K562 (cell line): Measurements from ENCODE around the gene KRT14. TPM values are rescaled to one million over a fixed set of nuclear protein-coding genes. Genes with fewer than 3 reads are reported as not detected.
"Not testable (repeated sequence)": the region's sequence is repeated elsewhere in the genome, so short reads cannot be mapped to it uniquely, and the experiment has no call there.

Experiments used
- ATAC-seq: fragments of 200-7000 bp; cut with Tn5 transposase; 3 replicates; pipeline ENCODE4 v1.9.1; 2020; ENCODE audit warnings: moderate library complexity
- BruUV-seq: library from RNA; stranded (reverse); fragments of 400-500 nt; replicated peaks from 2 replicates; lab custom pipeline; 2021; lab: Mats Ljungman, UMichigan
- CTCF ChIA-PET: fragments of 300-600 bp; formaldehyde crosslinking; extraction: SDS; loops from one replicate; lab custom pipeline; 2021; ENCODE audit warnings: low intra/inter-chr PET ratio; lab: Yijun Ruan, JAX
- POLR2A ChIA-PET: fragments of 300-600, 350-650 bp; sonication (Branson Sonifier 250); formaldehyde crosslinking; extraction: SDS; loops from one replicate; lab custom pipeline; 2021; ENCODE audit warnings: antibody characterized with exemption, inconsistent platforms; lab: Yijun Ruan, JAX
- DNase-seq, 4 experiments: peaks; one replicate each; pipeline versions ENCODE4 v3.0.0 to v3.0.0-alpha.2; 2011 to 2018; ENCODE audit warnings: low spot score in 3 of 4, mixed read lengths in 3 of 4; ENCODE audit errors: extremely low read depth in 1 of 4
- FAIRE-seq: peaks from 2 replicates; lab custom pipeline; 2011; peaks lifted over from hg19 to GRCh38; lab: Jason Lieb, UNC
- H2AFZ ChIP-seq: 2 replicates; pipeline ENCODE4 v1.6.0; 2011; ENCODE audit warnings: low read depth, low read length, control low read depth, inconsistent platforms
- H3K27ac ChIP-seq: fragments of 200-600 bp; 3 replicates; pipeline ENCODE4 v1.8.0; 2011; ENCODE audit warnings: low read depth, mild to moderate bottlenecking, control low read depth, inconsistent platforms, low read length, moderate library complexity, mixed read lengths; ENCODE audit errors: extremely low read depth
- H3K27me3 ChIP-seq, 2 experiments: fragments of 300-600 bp in 1 of 2; 2 replicates in 1 of 2; 3 replicates in 1 of 2; pipeline versions ENCODE4 v1.6.0 to v1.8.0; 2011; ENCODE audit warnings: inconsistent platforms in 2 of 2, low read length in 2 of 2, mild to moderate bottlenecking in 1 of 2, mixed read lengths in 1 of 2, moderate library complexity in 1 of 2; ENCODE audit not compliant: control insufficient read depth in 2 of 2, insufficient read depth in 2 of 2
- H3K36me3 ChIP-seq: fragments of 300-600 bp; 3 replicates; pipeline ENCODE4 v1.8.0; 2011; ENCODE audit warnings: mild to moderate bottlenecking, low read length, inconsistent platforms; ENCODE audit not compliant: control insufficient read depth, insufficient read depth
- H3K4me1 ChIP-seq, 2 experiments: fragments of 200-600 bp in 1 of 2; replicated peaks in 1 of 2; 2 replicates in 1 of 2; 3 replicates in 1 of 2; pipeline versions ENCODE4 v1.5.1 to v1.8.0; 2011; ENCODE audit warnings: inconsistent platforms in 2 of 2, low read length in 2 of 2, mild to moderate bottlenecking in 1 of 2, mixed read lengths in 1 of 2, moderate library complexity in 1 of 2; ENCODE audit not compliant: control insufficient read depth in 2 of 2, insufficient read depth in 2 of 2
- H3K4me2 ChIP-seq: 2 replicates; pipeline ENCODE4 v1.6.1; 2011; ENCODE audit warnings: low read length, control low read depth, inconsistent platforms, mixed read lengths; ENCODE audit not compliant: insufficient read depth
- H3K4me3 ChIP-seq: fragments of 200-600 bp; sonication (generic), shearing (Covaris generic); 2 replicates; pipeline ENCODE4 v1.5.1; 2016; ENCODE audit warnings: control low read depth, inconsistent platforms
- H3K79me2 ChIP-seq: fragments of 200-600 bp; 3 replicates; pipeline ENCODE4 v1.8.0; 2011; ENCODE audit warnings: low read length, inconsistent platforms; ENCODE audit not compliant: control insufficient read depth, insufficient read depth
- H3K9ac ChIP-seq, 2 experiments: 2 replicates each; pipeline versions ENCODE4 v1.6.0 to v1.6.1; 2011; ENCODE audit warnings: low read depth in 2 of 2, low read length in 2 of 2, control low read depth in 1 of 2, inconsistent platforms in 1 of 2, mild to moderate bottlenecking in 1 of 2, mixed read lengths in 1 of 2; ENCODE audit not compliant: insufficient read depth in 1 of 2
- H3K9me1 ChIP-seq: one replicate; pipeline ENCODE4 v1.6.0; 2011; ENCODE audit warnings: inconsistent platforms, mild to moderate bottlenecking, low read length, moderate library complexity; ENCODE audit not compliant: control insufficient read depth, insufficient read depth
- H3K9me3 ChIP-seq: replicated peaks from 2 replicates; pipeline ENCODE4 v1.5.1; 2011; ENCODE audit warnings: low read depth, low read length, inconsistent platforms; ENCODE audit not compliant: control insufficient read depth, insufficient read depth
- H4K20me1 ChIP-seq: replicated peaks from 2 replicates; pipeline ENCODE4 v1.6.1; 2011; ENCODE audit warnings: low read length, inconsistent platforms, mixed read lengths; ENCODE audit not compliant: control insufficient read depth, insufficient read depth
- BCOR ChIP-seq: fragments of 450-650 bp; IDR thresholded peaks from 2 replicates; pipeline ENCODE4 v1.6.1; 2016
- CHAMP1 ChIP-seq: fragments of 450-650 bp; IDR thresholded peaks from 2 replicates; pipeline ENCODE4 v1.6.1; 2016; ENCODE audit warnings: mild to moderate bottlenecking
- MAFG ChIP-seq: fragments of 450-650 bp; conservative IDR thresholded peaks from 2 replicates; pipeline ENCODE4 v1.6.1; 2016; ENCODE audit warnings: missing genetic modification characterization, missing compliant biosample characterization
- MBD2 ChIP-seq: sonication (generic); IDR thresholded peaks from 2 replicates; pipeline ENCODE4 v1.6.1; 2016; ENCODE audit warnings: low read depth, borderline replicate concordance
- TARDBP ChIP-seq: fragments of 450-650 bp; IDR thresholded peaks from 2 replicates; pipeline ENCODE4 v1.6.1; 2016
- ZNF444 ChIP-seq: fragments of 250-450 bp; sonication (Bioruptor Pico); IDR thresholded peaks from 2 replicates; pipeline ENCODE4 v1.4.0; 2020; ENCODE audit warnings: mild to moderate bottlenecking, moderate library complexity
- WGBS: fragments of 100-300 bp; shearing (Covaris generic); methylation state at CpG from one replicate; pipeline ENCODE4 v1.1.6; 2016; ENCODE audit warnings: low coverage, mixed read lengths; ENCODE audit not compliant: insufficient coverage; ENCODE audit errors: missing lambda C conversion rate; 5-methylcytosine and 5-hydroxymethylcytosine counted together
- in situ Hi-C: fragments of 300-500 bp; cut with MboI; formaldehyde crosslinking; loops from 4 replicates; pipeline ENCODE4 v1.15.0; 2018; ENCODE audit warnings: inconsistent platforms, mixed read lengths
- intact Hi-C: fragments of 100-400 bp; cut with micrococcal nuclease; formaldehyde crosslinking; loops from 2 replicates; pipeline ENCODE4 v1.14.2; 2022
- polyA plus RNA-seq, 8 experiments: library from polyadenylated mRNA; depleted of rRNA in 4 of 8; stranded (reverse) in 5 of 8; unstranded in 3 of 8; fragments of >200 nt; fragmentation: Nextera tagmentation in 2 of 8; fragmentation: Illumina TruSeq in 1 of 8; extraction: Ambion mirVana in 2 of 8; extraction: Trizol in 1 of 8; gene quantifications; 2 replicates each; pipeline versions ENCODE4 v1.2.1 to v1.2.3, GENCODE V29; 2011 to 2014; ENCODE audit warnings: inconsistent platforms in 1 of 8, missing spikeins in 1 of 8
- total RNA-seq, 7 experiments: library from RNA; depleted of rRNA in 6 of 7; stranded (reverse); fragments of >200 nt in 6 of 7; fragmentation: Illumina TruSeq in 2 of 7; extraction: Trizol in 2 of 7; gene quantifications; 2 replicates each; pipeline versions ENCODE4 v1.2.1 to v1.2.3, GENCODE V29; 2011 to 2021; ENCODE audit warnings: low replicate concordance in 1 of 7
- TF ChIP-seq, protein P1 (sequence below): sonication (generic); formaldehyde crosslinking; IDR thresholded peaks from 2 replicates; pipeline ENCODE4 v1.9.0; 2022; ENCODE audit warnings: mild to moderate bottlenecking, missing genetic modification reagents
- TF ChIP-seq, protein P2 (sequence below): IDR thresholded peaks from 2 replicates; pipeline ENCODE4 v1.6.1; 2012; ENCODE audit warnings: low read depth, low read length, improper control_type of control experiment, borderline replicate concordance

KRT14 gene
- total and polyA plus RNA-seq, 9 of the 15 experiments (the other 6 are each of a cell fraction or from before 2014, with no cell fraction given) = 0.22 TPM; not detected in 8

DNA sequence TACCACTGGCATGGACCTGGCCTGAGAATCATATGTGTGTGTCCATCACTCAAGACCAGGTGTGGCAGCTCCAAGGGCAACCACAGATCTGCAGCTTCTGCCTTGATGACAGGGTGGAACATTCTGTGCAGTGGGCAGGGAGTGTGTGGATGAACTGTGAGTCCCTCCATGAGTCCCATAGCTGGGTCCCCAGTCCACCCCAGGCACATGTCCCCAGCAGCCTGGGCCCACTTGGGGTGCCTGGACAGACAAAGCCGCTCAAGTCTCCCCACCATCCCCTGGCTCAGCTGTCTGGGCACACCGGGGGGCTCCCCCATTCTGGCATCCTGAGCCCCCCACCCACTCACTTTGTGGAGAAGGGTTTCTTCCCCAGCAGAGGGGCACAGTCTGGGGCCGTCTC, 30.4 kb upstream of the KRT14 start:
- Histone ChIP-seq H3K4me1 (no peaks in the 10 kb centered on the region; a peak in 1 of 5 replicates), H3K79me2 (no peaks in the 10 kb centered on the region), H3K4me2 (no peak overlapping the region), H3K36me3 (no peaks in the 10 kb centered on the region), H3K9ac (no peak overlapping the region; a peak in 1 of 4 replicates), H3K4me3 (no peak overlapping the region), H4K20me1 (0 out of 2 replicates have a peak, but pooled peaks cover 2% of the 10 kb centered on the region), H3K27me3 (peaks cover 2 to 34% of the 10 kb centered on the region in 2 experiments; a peak in 2 of 5 replicates), H2AFZ (no peak overlapping the region), H3K27ac (no peak overlapping the region), H3K9me3 (no peaks in the 10 kb centered on the region), H3K9me1 (no peaks in the 10 kb centered on the region)
- ATAC-seq = no peak
- CTCF ChIA-PET = no interaction called here
- POLR2A ChIA-PET = interaction anchor here (0.6 kb wide), 1 partner anchor 157 kb away, joined by 3 read pairs; no protein-coding TSS in a partner anchor
- TF ChIP-seq TARDBP (no peak), ZNF444 (CRISPR knock-in tag) (no peak), BCOR (no peak), MBD2 (no peak), MAFG (tag) (no peak), CHAMP1 (no peak)
- TF ChIP-seq, protein P1, sequence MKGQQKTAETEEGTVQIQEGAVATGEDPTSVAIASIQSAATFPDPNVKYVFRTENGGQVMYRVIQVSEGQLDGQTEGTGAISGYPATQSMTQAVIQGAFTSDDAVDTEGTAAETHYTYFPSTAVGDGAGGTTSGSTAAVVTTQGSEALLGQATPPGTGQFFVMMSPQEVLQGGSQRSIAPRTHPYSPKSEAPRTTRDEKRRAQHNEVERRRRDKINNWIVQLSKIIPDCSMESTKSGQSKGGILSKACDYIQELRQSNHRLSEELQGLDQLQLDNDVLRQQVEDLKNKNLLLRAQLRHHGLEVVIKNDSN = no peak
- TF ChIP-seq, protein P2, sequence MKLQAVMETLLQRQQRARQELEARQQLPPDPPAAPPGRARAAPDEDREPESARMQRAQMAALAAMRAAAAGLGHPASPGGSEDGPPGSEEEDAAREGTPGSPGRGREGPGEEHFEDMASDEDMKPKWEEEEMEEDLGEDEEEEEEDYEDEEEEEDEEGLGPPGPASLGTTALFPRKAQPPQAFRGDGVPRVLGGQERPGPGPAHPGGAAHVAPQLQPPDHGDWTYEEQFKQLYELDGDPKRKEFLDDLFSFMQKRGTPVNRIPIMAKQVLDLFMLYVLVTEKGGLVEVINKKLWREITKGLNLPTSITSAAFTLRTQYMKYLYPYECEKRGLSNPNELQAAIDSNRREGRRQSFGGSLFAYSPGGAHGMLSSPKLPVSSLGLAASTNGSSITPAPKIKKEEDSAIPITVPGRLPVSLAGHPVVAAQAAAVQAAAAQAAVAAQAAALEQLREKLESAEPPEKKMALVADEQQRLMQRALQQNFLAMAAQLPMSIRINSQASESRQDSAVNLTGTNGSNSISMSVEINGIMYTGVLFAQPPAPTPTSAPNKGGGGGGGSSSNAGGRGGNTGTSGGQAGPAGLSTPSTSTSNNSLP = no peak
- WGBS = 0% methylated on average over 2 of the region's 3 CpGs
- FAIRE-seq = no peak
- intact Hi-C loops = no loop called here
- no peak for DNase-seq
- in situ Hi-C loops = no loop called here
- BruUV-seq = no TSS peak

DNA sequence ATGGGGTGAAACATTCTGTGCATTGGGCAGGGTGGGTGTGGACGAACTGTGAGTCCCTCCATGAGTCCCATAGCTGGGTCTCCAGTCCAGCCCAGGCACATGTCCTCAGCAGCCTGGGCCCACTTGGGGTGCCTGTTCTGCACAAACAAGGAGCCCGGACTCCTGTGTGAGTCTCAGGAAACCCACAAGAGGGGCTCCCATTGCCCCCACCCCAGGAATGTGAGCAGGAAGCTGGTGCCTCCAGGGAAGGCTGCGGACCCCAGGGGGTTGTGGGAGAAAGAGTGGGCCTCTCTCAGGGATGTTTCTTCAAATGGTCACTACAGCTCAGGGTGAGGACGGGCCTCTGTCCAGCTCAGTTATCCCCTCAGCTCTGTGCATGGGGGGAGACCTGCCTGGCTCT, 29.8 kb upstream of the KRT14 start:
- H3K4me1 ChIP-seq, in situ Hi-C loops, CTCF ChIA-PET, intact Hi-C loops, DNase-seq, FAIRE-seq, H3K36me3 ChIP-seq, ATAC-seq, BruUV-seq, H3K4me3 ChIP-seq, H4K20me1 ChIP-seq, H3K27ac ChIP-seq, H3K9me3 ChIP-seq, H2AFZ ChIP-seq, H3K9ac ChIP-seq, H3K9me1 ChIP-seq, H3K4me2 ChIP-seq, H3K79me2 ChIP-seq: not testable (repeated sequence)
- POLR2A ChIA-PET = interaction anchor here (0.6 kb wide), 1 partner anchor 156 kb away, joined by 3 read pairs; no protein-coding TSS in a partner anchor
- 0% methylated on average over 4 of the region's 4 CpGs for WGBS
- H3K27me3 ChIP-seq = peaks cover 4 to 41% of the 10 kb centered on the region in 2 experiments; a peak in 4 of 5 replicates
